CD14-positive monocyte (primary cell): ENCODE data around the gene FGD4. TPM values are rescaled to one million over a fixed set of nuclear protein-coding genes. Genes with fewer than 3 reads are reported as not detected.

Experiments used
- DNase-seq, 3 donors: peaks; one replicate each; pipeline ENCODE4 v3.0.0-alpha.2; 2011 to 2022
- H2AFZ ChIP-seq: 2 replicates; pipeline ENCODE4 v1.6.0; 2012; ENCODE audit warnings: mild to moderate bottlenecking, low read depth, low read length, inconsistent platforms; ENCODE audit not compliant: insufficient read depth, poor library complexity, severe bottlenecking
- H3K27ac ChIP-seq, 2 donors: 1 replicate in 1 of 2; 2 replicates in 1 of 2; pipeline ENCODE4 v1.5.1; 2012 to 2013; ENCODE audit warnings: low read length in 2 of 2, control low read depth in 1 of 2, inconsistent platforms in 1 of 2, low read depth in 1 of 2, mild to moderate bottlenecking in 1 of 2
- H3K27me3 ChIP-seq, 2 donors: one replicate each; pipeline versions ENCODE4 v1.6.0 to v1.6.1; 2011 to 2013; ENCODE audit warnings: low read length in 2 of 2; ENCODE audit not compliant: control insufficient read depth in 2 of 2, insufficient read depth in 2 of 2
- H3K36me3 ChIP-seq, 2 donors: replicated peaks in 1 of 2; 1 replicate in 1 of 2; 2 replicates in 1 of 2; pipeline versions ENCODE4 v1.5.1 to v1.6.1; 2012 to 2013; ENCODE audit warnings: low read length in 2 of 2, control low read depth in 1 of 2, inconsistent platforms in 1 of 2, mild to moderate bottlenecking in 1 of 2; ENCODE audit not compliant: insufficient read depth in 2 of 2, control insufficient read depth in 1 of 2
- H3K4me1 ChIP-seq, 2 donors: 1 replicate in 1 of 2; 2 replicates in 1 of 2; pipeline versions ENCODE4 v1.5.1 to v1.6.1; 2012 to 2013; ENCODE audit warnings: low read length in 2 of 2, control low read depth in 1 of 2, inconsistent platforms in 1 of 2, mild to moderate bottlenecking in 1 of 2, moderate library complexity in 1 of 2; ENCODE audit not compliant: insufficient read depth in 2 of 2, control insufficient read depth in 1 of 2
- H3K4me2 ChIP-seq: replicated peaks from 2 replicates; pipeline ENCODE3; 2012; ENCODE audit warnings: low read length, moderate library complexity, mild to moderate bottlenecking; ENCODE audit not compliant: poor library complexity, severe bottlenecking; ENCODE audit errors: extremely low read depth
- H3K4me3 ChIP-seq, 3 experiments: fragments of 200-600 bp in 1 of 3; sonication (generic) in 1 of 3; replicated peaks in 1 of 3; 1 replicate in 2 of 3; 2 replicates in 1 of 3; pipeline ENCODE4 v1.5.1; 2011 to 2013; ENCODE audit warnings: low read length in 3 of 3, mild to moderate bottlenecking in 3 of 3, control low read depth in 2 of 3, low read depth in 2 of 3, inconsistent platforms in 1 of 3, moderate library complexity in 1 of 3
- H3K79me2 ChIP-seq: 2 replicates; pipeline ENCODE4 v1.6.0; 2012; ENCODE audit warnings: mild to moderate bottlenecking, control low read depth, inconsistent platforms, low read length, moderate library complexity; ENCODE audit not compliant: insufficient read depth
- H3K9ac ChIP-seq: 2 replicates; pipeline ENCODE4 v1.6.0; 2017; ENCODE audit warnings: low read length, mild to moderate bottlenecking; ENCODE audit not compliant: insufficient read depth, poor library complexity, severe bottlenecking
- H3K9me3 ChIP-seq, 2 donors: replicated peaks in 1 of 2; 1 replicate in 1 of 2; 2 replicates in 1 of 2; pipeline versions ENCODE4 v1.5.1 to v1.6.1; 2012 to 2013; ENCODE audit warnings: low read length in 2 of 2, control low read depth in 1 of 2; ENCODE audit not compliant: control insufficient read depth in 1 of 2, insufficient read depth in 1 of 2
- H4K20me1 ChIP-seq: 2 replicates; pipeline ENCODE4 v1.6.0; 2012; ENCODE audit warnings: mild to moderate bottlenecking, low read length, control low read depth, moderate library complexity; ENCODE audit not compliant: insufficient read depth
- H3K27ac Mint-ChIP-seq, 7 donors: one replicate each; pipeline ENCODE4 v1.8.0; 2020; ENCODE audit warnings: mild to moderate bottlenecking in 7 of 7, mixed read lengths in 7 of 7, moderate library complexity in 6 of 7, inconsistent platforms in 2 of 7
- H3K27me3 Mint-ChIP-seq, 3 donors: one replicate each; pipeline ENCODE4 v1.8.0; 2021 to 2022; ENCODE audit warnings: low read depth in 3 of 3, mild to moderate bottlenecking in 3 of 3, mixed read lengths in 3 of 3, moderate library complexity in 3 of 3, inconsistent platforms in 1 of 3
- H3K36me3 Mint-ChIP-seq, 2 donors: one replicate each; pipeline ENCODE4 v1.8.0; 2020; ENCODE audit warnings: mixed read lengths in 2 of 2, inconsistent platforms in 1 of 2, mild to moderate bottlenecking in 1 of 2
- H3K4me1 Mint-ChIP-seq: one replicate; pipeline ENCODE4 v1.8.0; 2020; ENCODE audit warnings: mild to moderate bottlenecking, mixed read lengths
- H3K4me3 Mint-ChIP-seq, 2 donors: one replicate each; pipeline ENCODE4 v1.8.0; 2020; ENCODE audit warnings: mild to moderate bottlenecking in 2 of 2, mixed read lengths in 2 of 2, moderate library complexity in 1 of 2
- H3K9me3 Mint-ChIP-seq, 7 donors: one replicate each; pipeline ENCODE4 v1.8.0; 2020 to 2022; ENCODE audit warnings: mixed read lengths in 7 of 7, mild to moderate bottlenecking in 6 of 7, moderate library complexity in 6 of 7, inconsistent platforms in 2 of 7
- WGBS: methylation state at CpG from one replicate; pipeline ENCODE4 v1.1.5; 2013; ENCODE audit warnings: missing lambda C conversion rate; ENCODE audit not compliant: insufficient coverage; 5-methylcytosine and 5-hydroxymethylcytosine counted together
- intact Hi-C, 2 donors: fragments of 100-400 bp; cut with micrococcal nuclease; formaldehyde crosslinking; loops; one replicate each; pipeline versions ENCODE4 v1.15.0 to v1.15.1; 2023
- polyA plus RNA-seq, 3 donors: library from polyadenylated mRNA; depleted of rRNA in 1 of 3; unstranded in 2 of 3; stranded (reverse) in 1 of 3; fragments of 300-500 nt in 2 of 3; fragments of >200 nt in 1 of 3; fragmentation: Illumina TruSeq in 2 of 3; gene quantifications; 1 replicate in 2 of 3; 2 replicates in 1 of 3; pipeline ENCODE4 v1.2.3, GENCODE V29; 2012 to 2021
- TF ChIP-seq, protein P1 (sequence below): fragments of 200-600 bp; IDR thresholded peaks from one replicate; pipeline ENCODE4 v1.8.0; 2022; ENCODE audit warnings: antibody characterized with exemption, mild to moderate bottlenecking

The FGD4 gene
- polyA plus RNA-seq, 3 donors, result 5.3 to 34.4 (median 6.0) TPM

DNA sequence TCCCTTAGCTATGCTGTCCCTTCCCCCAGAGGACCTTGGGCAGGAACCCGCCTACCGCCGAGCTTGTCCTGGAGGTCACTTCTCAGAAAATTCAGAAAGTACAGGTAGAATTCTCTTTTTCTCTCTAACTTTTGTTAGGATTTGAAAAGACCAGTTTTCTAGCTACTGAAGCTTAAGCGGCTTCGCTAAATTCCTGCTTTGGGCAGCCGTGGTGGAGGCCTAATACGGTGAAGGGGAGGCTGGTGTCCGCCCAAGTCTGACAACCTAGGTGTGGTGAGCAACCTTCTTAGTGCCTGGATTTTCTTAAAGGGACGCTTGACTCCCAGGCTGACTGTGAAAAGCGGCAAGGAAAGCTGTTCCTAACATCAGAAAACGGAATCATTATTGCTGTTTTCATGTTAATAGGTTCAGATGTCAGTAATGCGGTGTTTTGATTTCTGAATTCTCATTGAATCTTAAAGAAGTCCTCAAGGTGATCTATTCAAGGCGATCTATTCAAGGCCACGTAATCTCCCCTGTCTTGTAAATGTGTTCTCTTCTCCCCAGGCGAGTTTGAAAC is 835 bp downstream of the FGD4 start:
- Histone ChIP-seq H3K27ac (no peak overlapping the region), H3K9ac (peak overlapping the region; percentile 61), H3K27me3 (peaks cover 0 to 24% of the 10 kb centered on the region in 2 donors), H4K20me1 (no peaks in the 10 kb centered on the region), H2AFZ (peak overlapping the region; percentile 94), H3K4me1 (peaks cover 30 to 63% of the 10 kb centered on the region in 2 donors), H3K36me3 (no peaks in the 10 kb centered on the region), H3K4me3 (peak overlapping the region; percentile 54 to 85 (median 55)), H3K4me2 (peak overlapping the region; percentile 90), H3K79me2 (peaks cover 3% of the 10 kb centered on the region), H3K9me3 (no peaks in the 10 kb centered on the region)
- TF ChIP-seq, protein P1, sequence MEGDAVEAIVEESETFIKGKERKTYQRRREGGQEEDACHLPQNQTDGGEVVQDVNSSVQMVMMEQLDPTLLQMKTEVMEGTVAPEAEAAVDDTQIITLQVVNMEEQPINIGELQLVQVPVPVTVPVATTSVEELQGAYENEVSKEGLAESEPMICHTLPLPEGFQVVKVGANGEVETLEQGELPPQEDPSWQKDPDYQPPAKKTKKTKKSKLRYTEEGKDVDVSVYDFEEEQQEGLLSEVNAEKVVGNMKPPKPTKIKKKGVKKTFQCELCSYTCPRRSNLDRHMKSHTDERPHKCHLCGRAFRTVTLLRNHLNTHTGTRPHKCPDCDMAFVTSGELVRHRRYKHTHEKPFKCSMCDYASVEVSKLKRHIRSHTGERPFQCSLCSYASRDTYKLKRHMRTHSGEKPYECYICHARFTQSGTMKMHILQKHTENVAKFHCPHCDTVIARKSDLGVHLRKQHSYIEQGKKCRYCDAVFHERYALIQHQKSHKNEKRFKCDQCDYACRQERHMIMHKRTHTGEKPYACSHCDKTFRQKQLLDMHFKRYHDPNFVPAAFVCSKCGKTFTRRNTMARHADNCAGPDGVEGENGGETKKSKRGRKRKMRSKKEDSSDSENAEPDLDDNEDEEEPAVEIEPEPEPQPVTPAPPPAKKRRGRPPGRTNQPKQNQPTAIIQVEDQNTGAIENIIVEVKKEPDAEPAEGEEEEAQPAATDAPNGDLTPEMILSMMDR, result no peak
- H3K9me3 Mint-ChIP-seq, result peaks cover 0 to 7% (median 0%) of the 10 kb centered on the region in 7 donors
- DNase-seq, result no peak
- peaks cover 2 to 3% of the 10 kb centered on the region in 2 donors for H3K36me3 Mint-ChIP-seq
- 16% methylated on average over 6 of the region's 15 CpGs for WGBS
- H3K27me3 Mint-ChIP-seq, result peaks cover 12 to 32% (median 30%) of the 10 kb centered on the region in 3 donors
- no peak overlapping the region for H3K27ac Mint-ChIP-seq
- H3K4me1 Mint-ChIP-seq, result peaks cover 51% of the 10 kb centered on the region
- peak overlapping the region; percentile 87 to 97 for H3K4me3 Mint-ChIP-seq
- intact Hi-C loops, result loop anchor here in 1 of 2 donors (5.0 kb wide), 1 partner anchor 137 kb away; no protein-coding TSS in a partner anchor

- TF ChIP-seq, protein P1, result no peak
- Histone ChIP-seq H3K4me2 (peak overlapping the region; percentile 90), H3K79me2 (peaks cover 3% of the 10 kb centered on the region), H3K4me1 (peaks cover 33 to 70% of the 10 kb centered on the region in 2 donors), H2AFZ (no peak overlapping the region), H3K4me3 (peak overlapping the region in 1 of 3 experiments; percentile 85), H3K27me3 (peaks cover 0 to 24% of the 10 kb centered on the region in 2 donors), H3K27ac (no peak overlapping the region), H3K9me3 (no peaks in the 10 kb centered on the region), H3K9ac (no peak overlapping the region), H4K20me1 (no peaks in the 10 kb centered on the region), H3K36me3 (no peaks in the 10 kb centered on the region)
- H3K9me3 Mint-ChIP-seq, result peaks cover 0 to 7% (median 0%) of the 10 kb centered on the region in 7 donors
- peaks cover 2 to 3% of the 10 kb centered on the region in 2 donors for H3K36me3 Mint-ChIP-seq
- no peak for DNase-seq
- 50% methylated on average over 1 of the region's 2 CpGs for WGBS
- peaks cover 55% of the 10 kb centered on the region for H3K4me1 Mint-ChIP-seq
- intact Hi-C loops, result loop anchor here in 1 of 2 donors (5.0 kb wide), 1 partner anchor 136 kb away; no protein-coding TSS in a partner anchor
- peaks cover 12 to 30% (median 28%) of the 10 kb centered on the region in 3 donors for H3K27me3 Mint-ChIP-seq
- peak overlapping the region in 1 of 7 donors; percentile 30 for H3K27ac Mint-ChIP-seq
- peak overlapping the region in 1 of 2 donors; percentile 87 for H3K4me3 Mint-ChIP-seq
Observed at GRCh38 chr12:32400866-32401265, 1.5 kb downstream of the FGD4 start.
